ENCODE data around the gene PHLDB1.

The PHLDB1 gene

GRCh38 chr11:118621784-118622375 lies 14.5 kb downstream of the PHLDB1 start:
- DNase-seq (ENCODE audit: low read depth in 2 of 3, low spot score in 1 of 3), result no peak

GRCh38 chr11:118622376-118623268 lies 15.2 kb downstream of the PHLDB1 start:
- no peak for DNase-seq (ENCODE audit: low read depth in 2 of 3, low spot score in 1 of 3)

DNA sequence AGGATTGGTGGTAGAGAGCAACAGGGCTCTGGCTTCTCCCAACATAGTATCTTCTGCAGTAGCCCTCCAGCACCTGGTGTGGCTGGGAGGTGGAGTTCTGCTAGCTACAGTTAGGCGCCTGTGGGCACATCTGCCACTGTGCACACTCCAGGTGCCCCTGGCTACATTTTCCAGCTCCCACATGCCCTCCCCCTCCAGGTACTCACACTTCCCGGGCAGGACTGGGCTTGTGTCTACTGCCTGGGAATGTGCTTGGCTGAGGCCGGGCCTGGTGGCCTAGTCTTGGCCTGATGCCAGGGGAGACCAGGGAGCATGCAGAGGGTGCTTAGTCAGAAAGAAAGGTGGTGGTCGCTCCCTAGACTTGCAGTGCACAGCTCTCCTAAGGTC lies 15.8 kb downstream of the PHLDB1 start:
- DNase-seq (ENCODE audit: low read depth in 2 of 3, low spot score in 1 of 3), result no peak

DNA sequence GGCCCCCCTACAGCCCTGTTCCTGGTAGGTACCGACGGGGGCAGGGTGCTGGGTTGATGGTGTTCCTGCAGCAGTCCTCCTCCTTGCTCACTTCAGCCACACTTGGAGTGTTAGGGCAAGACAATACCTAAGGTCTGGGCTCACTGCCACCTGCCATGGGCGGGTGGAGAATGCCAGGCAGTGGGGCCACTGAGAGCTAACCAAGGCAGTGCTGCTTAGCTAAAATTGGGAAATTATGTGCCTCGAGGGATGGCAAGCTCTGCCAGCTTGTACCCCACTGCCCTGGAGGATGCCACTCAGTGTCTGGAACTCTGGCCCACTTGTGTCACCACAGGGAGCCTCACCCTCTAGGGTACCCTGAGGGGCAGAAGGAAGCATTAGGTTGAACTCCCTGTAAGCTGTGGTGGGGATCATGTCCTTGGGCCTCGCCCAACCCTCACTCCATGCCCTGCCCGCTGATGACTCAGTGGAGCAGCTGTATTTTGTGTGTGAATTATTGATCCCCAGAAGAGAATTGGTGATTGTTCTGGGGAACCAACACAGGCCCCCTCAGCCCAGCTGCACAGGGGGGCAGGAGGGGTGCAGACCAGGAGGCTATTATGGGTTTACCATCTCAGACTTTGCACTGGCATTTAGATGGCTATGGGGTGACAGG lies 17.7 kb downstream of the PHLDB1 start:
- no peak for DNase-seq (ENCODE audit: low read depth in 2 of 3, low spot score in 1 of 3)

GRCh38 chr11:118625976-118626375 lies 18.6 kb downstream of the PHLDB1 start:
- DNase-seq (ENCODE audit: low read depth in 2 of 3, low spot score in 1 of 3), result no peak

- DNase-seq (ENCODE audit: low read depth in 2 of 3, low spot score in 1 of 3), result no peak
Observed at GRCh38 chr11:118627566-118627965, 20.2 kb downstream of the PHLDB1 start.

GRCh38 chr11:118628031-118628430 lies 20.6 kb downstream of the PHLDB1 start:
- DNase-seq (ENCODE audit: low read depth in 2 of 3, low spot score in 1 of 3), result no peak

- no peak for DNase-seq (ENCODE audit: low read depth in 2 of 3, low spot score in 1 of 3)
Observed at GRCh38 chr11:118628432-118628831, 21.0 kb downstream of the PHLDB1 start.

DNA sequence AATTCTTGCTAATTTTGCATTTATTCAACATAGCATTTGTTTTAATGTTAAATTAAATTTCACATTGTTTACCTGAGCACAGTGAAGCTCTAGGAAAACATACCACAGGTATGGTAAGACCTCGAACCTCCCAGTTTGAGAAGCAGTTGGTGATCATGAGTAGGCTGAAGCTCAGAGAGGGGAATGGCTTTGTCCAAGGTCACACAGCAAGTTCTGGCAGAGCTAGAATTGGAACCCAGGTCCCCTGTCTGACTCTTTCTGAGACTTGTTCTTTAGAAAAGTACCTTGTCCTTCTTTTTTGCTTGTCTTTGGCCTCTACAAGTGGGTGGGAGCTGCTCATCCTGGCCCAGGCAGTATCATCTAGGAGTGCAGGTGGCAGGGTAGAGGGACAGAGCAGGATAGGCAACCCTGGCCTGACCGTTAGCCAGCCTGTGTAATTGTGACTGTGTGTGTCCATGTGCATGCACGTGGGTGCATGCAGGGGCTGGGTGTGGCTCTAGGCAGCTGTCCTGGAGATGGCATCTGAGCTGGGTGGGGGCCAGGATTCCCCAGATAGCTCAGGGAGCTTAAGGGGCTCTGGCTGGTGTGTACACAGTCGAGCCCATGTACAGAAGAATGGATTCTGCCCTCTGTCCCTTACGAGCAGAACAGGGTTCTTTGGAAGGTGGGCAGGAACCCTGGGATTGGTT lies 21.6 kb downstream of the PHLDB1 start:
- DNase-seq (ENCODE audit: low read depth in 2 of 3, low spot score in 1 of 3), result no peak

- no peak for DNase-seq (ENCODE audit: low read depth in 2 of 3, low spot score in 1 of 3)
Observed at GRCh38 chr11:118629761-118630661, 22.6 kb downstream of the PHLDB1 start.

DNA sequence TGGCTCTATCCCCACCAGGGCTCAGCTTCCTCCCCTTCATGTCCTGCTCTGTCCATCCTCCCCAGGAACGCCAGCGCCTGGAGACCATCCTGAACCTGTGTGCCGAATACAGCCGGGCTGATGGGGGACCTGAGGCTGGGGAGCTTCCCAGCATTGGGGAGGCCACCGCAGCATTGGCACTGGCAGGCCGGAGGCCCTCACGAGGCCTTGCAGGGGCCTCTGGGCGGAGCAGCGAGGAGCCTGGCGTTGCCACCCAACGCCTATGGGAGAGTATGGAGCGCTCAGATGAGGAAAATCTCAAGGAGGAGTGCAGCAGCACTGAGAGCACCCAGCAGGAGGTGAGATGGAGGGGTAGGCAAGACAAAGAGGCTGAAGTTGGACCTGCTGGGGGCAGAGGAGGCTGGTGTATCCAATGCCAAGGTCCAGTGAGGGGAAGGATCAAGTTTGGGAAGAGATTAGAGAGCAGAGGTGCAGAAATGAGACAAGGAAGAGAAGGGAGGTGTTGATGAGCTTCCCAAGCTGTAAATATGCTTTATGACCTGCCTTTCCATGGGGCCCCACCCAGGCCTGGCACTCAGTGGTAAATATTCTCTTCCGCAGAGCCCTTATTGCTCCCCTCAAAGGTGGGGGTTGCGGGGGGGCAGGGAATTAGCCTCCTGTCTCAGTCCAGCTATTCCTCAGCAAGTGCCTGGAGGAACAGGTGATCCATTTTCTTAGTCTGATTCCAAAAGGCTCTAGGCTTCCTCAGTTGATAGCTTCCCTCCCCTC lies 23.9 kb downstream of the PHLDB1 start:
- DNase-seq (ENCODE audit: low read depth in 2 of 3, low spot score in 1 of 3), result no peak

DNA sequence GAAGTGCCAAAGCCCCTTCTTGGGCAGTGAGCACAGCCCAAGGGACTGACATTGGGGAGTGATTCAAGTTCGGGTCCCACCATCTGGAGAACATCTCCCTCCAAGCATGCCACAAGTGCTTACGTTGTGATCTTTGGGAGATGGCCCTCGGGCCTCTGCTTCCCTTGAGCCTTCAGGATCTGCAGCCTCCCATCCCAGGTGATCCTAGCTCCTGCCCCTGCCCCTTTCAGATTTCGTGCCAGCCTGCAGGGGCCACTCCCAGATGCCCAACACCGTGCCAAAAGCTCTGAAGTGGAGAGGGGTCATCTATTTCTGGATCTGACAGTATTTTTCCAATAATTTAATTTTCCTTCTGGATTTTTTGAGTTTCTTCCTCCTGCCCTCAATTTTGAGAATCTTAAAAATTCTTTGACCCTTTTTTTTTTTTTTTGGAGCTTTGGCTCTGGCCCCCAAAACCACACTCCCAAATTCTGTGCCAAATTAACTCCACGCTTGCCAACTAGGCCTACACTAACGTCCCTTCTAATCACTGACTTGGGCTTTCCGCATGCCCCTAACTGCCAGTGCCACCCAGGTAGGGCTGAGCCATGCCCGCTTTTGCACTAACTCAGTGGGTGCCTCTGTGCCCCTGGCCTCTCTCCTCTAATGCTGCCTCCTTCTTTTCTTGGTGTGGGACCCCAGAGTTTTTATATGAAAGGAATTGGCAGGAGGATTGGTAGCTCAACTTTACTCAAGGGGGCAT lies 25.3 kb downstream of the PHLDB1 start:
- no peak for DNase-seq (ENCODE audit: low read depth in 2 of 3, low spot score in 1 of 3)

GRCh38 chr11:118633319-118633690 lies 25.9 kb downstream of the PHLDB1 start:
- no peak for DNase-seq (ENCODE audit: low read depth in 2 of 3, low spot score in 1 of 3)

GRCh38 chr11:118633979-118634378 lies 26.6 kb downstream of the PHLDB1 start:
- no peak for DNase-seq (ENCODE audit: low read depth in 2 of 3, low spot score in 1 of 3)

DNA sequence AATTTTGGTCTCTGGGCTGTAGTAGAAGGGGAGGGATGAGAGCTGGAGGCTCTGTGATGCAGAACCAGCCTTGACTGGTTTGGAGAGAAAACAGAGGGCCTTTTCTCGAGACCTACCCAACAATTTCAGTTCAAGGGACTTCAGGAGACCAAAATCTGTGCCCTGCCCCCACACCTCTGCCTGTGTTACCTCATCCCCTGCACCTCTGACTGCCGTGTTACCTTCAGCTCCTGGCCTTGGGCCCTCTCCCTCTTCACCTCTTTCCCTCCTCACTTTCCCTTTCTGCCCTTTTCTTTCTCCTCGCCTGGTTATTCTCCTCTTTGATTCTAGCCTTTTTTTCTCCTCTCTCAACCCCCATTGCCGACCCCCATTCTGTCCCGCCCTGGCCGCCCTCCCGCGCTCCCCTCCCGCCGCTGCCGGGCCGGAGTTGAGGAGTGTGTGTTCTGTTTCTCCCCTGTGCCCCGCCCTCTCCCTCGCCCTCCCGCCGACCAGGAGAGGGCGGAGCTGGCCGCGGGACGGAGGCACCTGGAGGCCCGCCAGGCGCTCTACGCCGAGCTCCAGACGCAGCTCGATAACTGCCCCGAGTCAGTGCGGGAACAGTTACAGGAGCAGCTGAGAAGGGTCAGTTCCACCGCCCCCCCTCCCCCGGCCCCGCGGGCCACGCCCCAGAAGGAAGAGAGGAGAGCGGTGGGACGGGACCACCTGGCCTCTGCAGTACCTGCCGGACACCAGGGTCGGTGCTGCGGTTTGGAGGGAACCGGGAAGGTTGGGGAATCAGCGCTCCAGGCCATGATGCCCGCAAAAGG lies 27.2 kb downstream of the PHLDB1 start:
- DNase-seq (ENCODE audit: low read depth in 2 of 3, low spot score in 1 of 3), result no peak

DNA sequence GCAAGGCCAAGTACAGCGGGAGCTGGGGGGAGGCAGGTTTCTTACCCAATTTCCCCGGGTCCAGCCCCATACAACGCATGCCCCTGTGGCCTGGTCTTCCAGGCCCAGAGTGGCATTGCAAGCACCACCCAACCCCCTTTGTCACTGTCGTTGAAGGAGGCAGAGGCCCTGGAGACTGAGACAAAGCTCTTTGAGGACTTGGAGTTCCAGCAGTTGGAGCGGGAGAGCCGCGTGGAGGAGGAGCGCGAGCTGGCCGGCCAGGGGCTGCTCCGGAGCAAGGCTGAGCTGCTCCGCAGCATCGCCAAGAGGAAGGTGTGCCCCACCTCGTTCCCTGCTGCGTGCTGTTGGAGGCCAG lies 27.8 kb downstream of the PHLDB1 start:
- no peak for DNase-seq (ENCODE audit: low read depth in 2 of 3, low spot score in 1 of 3)

DNA sequence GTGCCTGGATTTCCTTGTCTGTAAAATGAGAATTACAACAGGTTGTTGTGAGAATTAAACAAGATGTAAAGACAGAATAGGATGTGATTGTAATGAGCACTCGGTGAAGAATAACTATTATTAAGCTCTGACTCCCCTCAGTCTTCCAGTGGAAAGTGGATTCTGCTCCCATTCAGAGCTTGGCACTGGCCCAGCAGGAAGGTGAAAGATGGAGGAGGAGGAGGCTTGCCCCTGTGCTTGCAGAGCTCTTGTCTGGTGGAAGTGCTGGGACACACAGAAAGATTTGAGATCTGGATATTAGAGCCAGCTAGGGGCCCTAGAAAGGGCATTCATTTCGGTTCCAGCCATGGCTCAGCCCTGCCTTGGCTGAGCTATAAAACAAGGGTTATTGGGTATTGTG lies 28.2 kb downstream of the PHLDB1 start:
- DNase-seq (ENCODE audit: low read depth in 2 of 3, low spot score in 1 of 3), result no peak

- DNase-seq (ENCODE audit: low read depth in 2 of 3, low spot score in 1 of 3), result no peak
Observed at GRCh38 chr11:118636569-118637290, 29.3 kb downstream of the PHLDB1 start.

Measured in stimulated activated CD4-positive, alpha-beta T cell treated with anti-CD3 and anti-CD28 coated beads, Interleukin-12 subunit alpha, Interleukin-12 subunit beta, amount 100 ng/mL, for 48 hours (primary cell).